Gastroesophageal sphincter (tissue), 4 donors: ENCODE data around the gene SH3RF3. TPM values are rescaled to one million over a fixed set of nuclear protein-coding genes. Genes with fewer than 3 reads are reported as not detected.
A peak's percentile ranks its signal among the peaks of the same experiment; 100 is the strongest.

ENCODE experiments used
- ATAC-seq: fragments of 150-250 bp; one replicate; pipeline ENCODE4 v1.9.1; 2016; ENCODE audit warnings: mild to moderate bottlenecking, moderate library complexity
- H3K27ac ChIP-seq, 4 donors: fragments of 200-600 bp; sonication (generic) in 3 of 4; 1 replicate in 3 of 4; 2 replicates in 1 of 4; pipeline ENCODE4 v1.5.1; 2016 to 2019
- H3K27me3 ChIP-seq: fragments of 200-600 bp; sonication (generic); one replicate; pipeline ENCODE4 v1.5.1; 2019
- H3K36me3 ChIP-seq, 2 donors: fragments of 200-600 bp; sonication (generic); one replicate each; pipeline ENCODE4 v1.5.1; 2019; ENCODE audit warnings: control low read depth in 1 of 2
- H3K4me1 ChIP-seq, 3 donors: fragments of 200-600 bp; sonication (generic); 1 replicate in 2 of 3; 2 replicates in 1 of 3; pipeline ENCODE4 v1.5.1; 2016 to 2019; ENCODE audit warnings: control low read depth in 2 of 3
- H3K4me3 ChIP-seq, 2 donors: fragments of 200-600 bp; sonication (generic); one replicate each; pipeline ENCODE4 v1.5.1; 2019; ENCODE audit warnings: mild to moderate bottlenecking in 1 of 2, moderate library complexity in 1 of 2
- H3K9me3 ChIP-seq, 3 donors: fragments of 200-600 bp; sonication (generic); one replicate each; pipeline ENCODE4 v1.5.1; 2017 to 2019; ENCODE audit warnings: control low read depth in 2 of 3
- EP300 ChIP-seq: sonication (generic); formaldehyde crosslinking; IDR thresholded peaks from one replicate; pipeline ENCODE4 v1.6.1; 2017; ENCODE audit warnings: antibody characterized with exemption, mild to moderate bottlenecking
- POLR2A ChIP-seq, 2 donors: fragments of 450-650 bp; IDR thresholded peaks; one replicate each; pipeline ENCODE4 v1.6.1; 2017; ENCODE audit warnings: antibody characterized with exemption in 2 of 2, mild to moderate bottlenecking in 2 of 2, moderate library complexity in 1 of 2
- POLR2AphosphoS5 ChIP-seq: sonication (generic); formaldehyde crosslinking; IDR thresholded peaks from one replicate; pipeline ENCODE4 v1.6.1; 2017; ENCODE audit warnings: antibody characterized with exemption
- WGBS, 2 donors: methylation state at CpG; one replicate each; pipeline ENCODE4 v1.1.5; 2018; ENCODE audit warnings: low coverage in 1 of 2; 5-methylcytosine and 5-hydroxymethylcytosine counted together
- total RNA-seq, 4 donors: library from RNA; depleted of rRNA; stranded (reverse); fragments of >200 nt; gene quantifications; one replicate each; pipeline ENCODE4 v1.1.0, GENCODE V29; 2016
- TF ChIP-seq, protein P1 (sequence below), 4 experiments: fragments of 200-600 bp in 2 of 4; fragments of 450-650 bp in 2 of 4; sonication (generic) in 1 of 4; IDR thresholded peaks; one replicate each; pipeline ENCODE4 v1.5.1; 2017 to 2019; ENCODE audit warnings: antibody characterized with exemption in 4 of 4, mild to moderate bottlenecking in 2 of 4, moderate library complexity in 2 of 4

The SH3RF3 gene
- total RNA-seq, 4 donors from 2014 or later, result 10.1 to 15.8 (median 13.2) TPM

DNA sequence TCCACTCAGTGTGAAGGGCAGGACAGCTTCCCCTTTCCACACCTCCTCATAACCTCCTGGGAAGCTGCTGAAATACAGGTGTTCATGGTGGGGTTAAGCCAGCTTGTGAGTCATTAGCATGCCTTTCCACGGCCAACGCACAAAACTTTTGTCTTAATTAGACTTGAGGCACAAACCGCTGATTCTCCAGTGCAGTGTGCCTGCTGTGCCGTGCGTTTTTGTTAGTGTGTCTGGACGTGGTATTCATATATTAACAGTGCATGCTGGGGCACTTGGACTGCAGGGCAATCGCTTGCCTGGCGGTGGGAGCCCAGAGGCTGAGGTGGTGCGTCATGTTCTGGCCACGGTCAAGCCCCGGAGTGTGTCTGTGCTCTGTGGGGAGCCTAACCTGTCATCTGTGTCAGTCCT is 156.2 kb downstream of the SH3RF3 start:
- H3K36me3 ChIP-seq, result no peaks in the 10 kb centered on the region
- H3K4me1 ChIP-seq, result peaks cover 0 to 42% (median 13%) of the 10 kb centered on the region in 3 donors
- TF ChIP-seq POLR2A (IDR thresholded peaks at IDR 0.05) (no peak), POLR2AphosphoS5 (no peak), EP300 (no peak)
- TF ChIP-seq, protein P1, sequence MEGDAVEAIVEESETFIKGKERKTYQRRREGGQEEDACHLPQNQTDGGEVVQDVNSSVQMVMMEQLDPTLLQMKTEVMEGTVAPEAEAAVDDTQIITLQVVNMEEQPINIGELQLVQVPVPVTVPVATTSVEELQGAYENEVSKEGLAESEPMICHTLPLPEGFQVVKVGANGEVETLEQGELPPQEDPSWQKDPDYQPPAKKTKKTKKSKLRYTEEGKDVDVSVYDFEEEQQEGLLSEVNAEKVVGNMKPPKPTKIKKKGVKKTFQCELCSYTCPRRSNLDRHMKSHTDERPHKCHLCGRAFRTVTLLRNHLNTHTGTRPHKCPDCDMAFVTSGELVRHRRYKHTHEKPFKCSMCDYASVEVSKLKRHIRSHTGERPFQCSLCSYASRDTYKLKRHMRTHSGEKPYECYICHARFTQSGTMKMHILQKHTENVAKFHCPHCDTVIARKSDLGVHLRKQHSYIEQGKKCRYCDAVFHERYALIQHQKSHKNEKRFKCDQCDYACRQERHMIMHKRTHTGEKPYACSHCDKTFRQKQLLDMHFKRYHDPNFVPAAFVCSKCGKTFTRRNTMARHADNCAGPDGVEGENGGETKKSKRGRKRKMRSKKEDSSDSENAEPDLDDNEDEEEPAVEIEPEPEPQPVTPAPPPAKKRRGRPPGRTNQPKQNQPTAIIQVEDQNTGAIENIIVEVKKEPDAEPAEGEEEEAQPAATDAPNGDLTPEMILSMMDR (IDR thresholded peaks at IDR 0.05), result no peak
- H3K27me3 ChIP-seq, result no peaks in the 10 kb centered on the region
- peak; percentile 2 for ATAC-seq
- H3K27ac ChIP-seq, result no peak overlapping the region
- H3K4me3 ChIP-seq, result no peak overlapping the region
- no peaks in the 10 kb centered on the region for H3K9me3 ChIP-seq
- WGBS, 2 donors, result 40 to 50% methylated on average over 2 of the region's 11 CpGs

DNA sequence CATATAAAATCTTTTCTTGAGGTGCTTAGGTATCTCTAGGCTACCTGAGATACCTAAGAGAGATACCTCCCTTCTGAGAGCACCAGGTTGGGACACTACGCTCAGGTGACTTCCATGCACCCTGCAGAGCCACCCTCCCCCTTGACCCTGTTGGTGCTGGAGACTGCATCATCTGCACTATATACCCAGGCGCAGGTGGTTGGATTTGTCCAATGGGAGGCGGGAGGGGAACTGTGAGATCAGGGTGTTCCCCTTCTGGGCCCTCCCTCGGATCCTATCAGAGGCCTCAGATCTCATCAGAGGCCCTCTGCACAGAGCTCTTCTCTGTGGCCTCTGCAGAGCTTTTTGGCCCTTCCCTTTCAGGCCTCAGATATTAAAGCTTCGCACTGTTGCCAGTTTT is 158.4 kb downstream of the SH3RF3 start:
- no peak for ATAC-seq
- no peak for TF ChIP-seq POLR2A (IDR thresholded peaks at IDR 0.05)
- TF ChIP-seq EP300, result no peak
- Histone ChIP-seq H3K36me3 (no peaks in the 10 kb centered on the region), H3K4me1 (peaks cover 0 to 47% (median 13%) of the 10 kb centered on the region in 3 donors), H3K27ac (no peak overlapping the region), H3K4me3 (no peak overlapping the region), H3K27me3 (no peaks in the 10 kb centered on the region), H3K9me3 (no peaks in the 10 kb centered on the region)
- 98 to 100% methylated on average over 2 to 5 of the region's 5 CpGs for WGBS, 2 donors

DNA sequence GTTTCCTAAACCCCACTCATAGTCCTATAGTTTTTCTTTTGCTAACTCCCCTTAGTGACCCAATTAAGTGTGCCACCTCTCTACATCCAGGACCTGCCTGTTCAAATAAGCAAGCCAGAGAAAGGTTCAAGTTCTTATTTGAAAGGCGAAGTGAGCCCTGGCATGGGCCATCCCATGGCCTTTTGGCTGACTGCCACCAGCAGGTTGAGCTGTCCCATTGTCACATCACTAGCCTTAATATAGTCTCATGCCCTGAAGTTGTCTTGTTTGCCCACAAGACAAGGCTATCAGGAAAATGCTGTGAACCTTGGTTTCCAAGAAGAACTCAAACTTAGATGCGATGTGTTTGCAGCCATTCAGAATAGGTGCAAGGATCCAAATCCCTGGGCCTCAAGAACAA is 158.8 kb downstream of the SH3RF3 start:
- no peak for ATAC-seq
- 83% methylated on average over 2 of the region's 2 CpGs; no CpG with 5 or more reads in 1 of the 2 donors for WGBS, 2 donors
- peaks cover 0 to 51% (median 13%) of the 10 kb centered on the region in 3 donors for H3K4me1 ChIP-seq
- TF ChIP-seq, protein P1 (IDR thresholded peaks at IDR 0.05), result no peak
- no peak for TF ChIP-seq EP300
- H3K36me3 ChIP-seq, result no peaks in the 10 kb centered on the region
- no peaks in the 10 kb centered on the region for H3K9me3 ChIP-seq
- no peak overlapping the region for H3K4me3 ChIP-seq
- H3K27ac ChIP-seq, result no peak overlapping the region
- no peaks in the 10 kb centered on the region for H3K27me3 ChIP-seq

- Histone ChIP-seq H3K4me3 (no peak overlapping the region), H3K9me3 (no peaks in the 10 kb centered on the region), H3K27me3 (no peaks in the 10 kb centered on the region), H3K4me1 (peaks cover 0 to 47% (median 13%) of the 10 kb centered on the region in 3 donors), H3K36me3 (no peaks in the 10 kb centered on the region), H3K27ac (no peak overlapping the region)
- 74 to 75% methylated on average over 6 to 8 of the region's 8 CpGs for WGBS, 2 donors
- ATAC-seq, result no peak
- TF ChIP-seq POLR2AphosphoS5 (no peak), EP300 (no peak), POLR2A (IDR thresholded peaks at IDR 0.05) (no peak)
- TF ChIP-seq, protein P1 (IDR thresholded peaks at IDR 0.05), result no peak
These were observed 159.8 kb downstream of the SH3RF3 start for GRCh38 chr2:109288544-109289368.

- 93 to 97% methylated on average over 6 to 8 of the region's 8 CpGs for WGBS, 2 donors
- no peak for ATAC-seq
- peaks cover 0 to 7% (median 0%) of the 10 kb centered on the region in 3 donors for H3K9me3 ChIP-seq
- TF ChIP-seq POLR2AphosphoS5, result no peak
- H3K27me3 ChIP-seq, result no peaks in the 10 kb centered on the region
- H3K4me1 ChIP-seq, result peaks cover 0 to 38% (median 9%) of the 10 kb centered on the region in 3 donors
- no peak overlapping the region for H3K27ac ChIP-seq
- no peak overlapping the region for H3K4me3 ChIP-seq
- H3K36me3 ChIP-seq, result no peaks in the 10 kb centered on the region
These were observed 160.7 kb downstream of the SH3RF3 start for GRCh38 chr2:109289504-109290222.
